Skeletal muscle satellite cell (primary cell): ENCODE data around the gene SYT15.
"Not testable (repeated sequence)": the region's sequence is repeated elsewhere in the genome, so short reads cannot be mapped to it uniquely, and the experiment has no call there.

Source experiments
- H3K27me3 ChIP-seq: 2 replicates; pipeline ENCODE4 v1.7.0; 2013; ENCODE audit warnings: low read length; ENCODE audit not compliant: control insufficient read depth, insufficient read depth
- H3K36me3 ChIP-seq: 2 replicates; pipeline ENCODE4 v1.7.0; 2013; ENCODE audit warnings: mild to moderate bottlenecking, control low read depth, low read length; ENCODE audit not compliant: insufficient read depth
- H3K4me1 ChIP-seq: 2 replicates; pipeline ENCODE4 v1.7.0; 2013; ENCODE audit warnings: low read length; ENCODE audit not compliant: control insufficient read depth, insufficient read depth
- H3K4me2 ChIP-seq: 2 replicates; pipeline ENCODE4 v1.7.0; 2013; ENCODE audit warnings: mild to moderate bottlenecking, low read length
- H3K4me3 ChIP-seq: 2 replicates; pipeline ENCODE4 v1.7.0; 2013; ENCODE audit warnings: low read length
- H3K9ac ChIP-seq: 2 replicates; pipeline ENCODE4 v1.7.0; 2013; ENCODE audit warnings: mild to moderate bottlenecking, low read depth, low read length, moderate library complexity
- H3K9me3 ChIP-seq: replicated peaks from 2 replicates; pipeline ENCODE4 v1.7.0; 2013; ENCODE audit warnings: mild to moderate bottlenecking, control low read depth, low read length

SYT15 gene

DNA sequence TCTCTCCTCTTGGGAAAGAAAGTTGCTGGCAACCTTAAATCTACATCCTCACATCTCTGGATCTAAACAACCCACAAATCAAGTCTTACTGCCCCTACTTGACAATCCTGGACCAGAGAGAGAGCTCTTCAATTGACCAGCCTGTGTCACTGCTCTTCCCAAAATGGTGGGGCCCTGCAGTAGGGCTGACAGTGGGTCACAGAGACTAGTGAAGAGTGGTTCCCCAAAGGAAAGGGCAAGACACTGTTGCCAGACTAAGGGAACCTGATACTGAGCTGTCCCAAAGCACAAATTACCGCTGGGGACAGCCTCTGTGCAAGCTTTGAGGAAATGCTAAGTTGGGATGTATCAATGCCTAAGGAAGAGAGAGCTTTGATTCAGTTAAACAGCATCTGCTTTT, 18.0 kb upstream of the SYT15 start:
- Histone ChIP-seq H3K27me3 (peaks cover 43% of the 10 kb centered on the region), H3K9ac (no peak overlapping the region), H3K9me3 (no peaks in the 10 kb centered on the region), H3K36me3 (no peaks in the 10 kb centered on the region), H3K4me1 (no peaks in the 10 kb centered on the region), H3K4me2 (no peak overlapping the region), H3K4me3 (no peak overlapping the region)

DNA sequence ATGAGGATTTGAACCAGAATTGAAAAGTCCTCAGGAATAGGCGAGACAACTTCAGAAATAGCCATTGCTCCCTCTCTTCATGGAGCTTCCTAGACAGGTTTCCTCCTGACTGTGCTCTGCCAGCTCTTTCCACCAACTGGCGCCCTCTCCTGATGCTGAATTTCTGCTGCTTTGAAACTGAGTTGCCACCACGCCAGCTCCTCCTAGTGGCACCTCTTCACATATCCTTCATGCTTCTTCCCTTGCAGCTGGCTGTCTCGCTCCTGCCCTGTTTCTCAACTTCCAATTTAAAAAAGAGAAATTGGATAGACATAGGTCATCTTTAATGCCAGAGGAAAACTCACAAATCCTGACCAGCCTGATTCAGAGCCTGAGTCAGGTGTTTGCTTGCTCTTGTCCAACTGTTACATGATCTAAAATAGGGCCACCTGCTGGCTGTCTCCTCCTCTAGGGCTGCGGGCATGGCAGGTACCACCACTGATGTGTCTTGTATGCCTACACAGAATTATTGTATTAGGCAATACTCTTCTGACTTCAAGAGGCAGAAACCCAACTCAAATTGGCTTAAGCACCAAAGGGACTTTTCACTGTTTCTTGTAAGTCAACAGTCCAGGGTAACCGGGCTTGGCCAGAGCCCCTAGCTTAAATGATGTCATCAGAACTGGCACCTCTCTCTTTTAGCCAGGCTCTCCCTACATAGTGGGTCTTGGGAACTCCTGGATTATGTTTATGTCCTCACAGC, 13.2 kb upstream of the SYT15 start:
- not testable (repeated sequence) for H3K4me3 ChIP-seq, H3K4me1 ChIP-seq, H3K4me2 ChIP-seq, H3K27me3 ChIP-seq, H3K36me3 ChIP-seq, H3K9me3 ChIP-seq, H3K9ac ChIP-seq

DNA sequence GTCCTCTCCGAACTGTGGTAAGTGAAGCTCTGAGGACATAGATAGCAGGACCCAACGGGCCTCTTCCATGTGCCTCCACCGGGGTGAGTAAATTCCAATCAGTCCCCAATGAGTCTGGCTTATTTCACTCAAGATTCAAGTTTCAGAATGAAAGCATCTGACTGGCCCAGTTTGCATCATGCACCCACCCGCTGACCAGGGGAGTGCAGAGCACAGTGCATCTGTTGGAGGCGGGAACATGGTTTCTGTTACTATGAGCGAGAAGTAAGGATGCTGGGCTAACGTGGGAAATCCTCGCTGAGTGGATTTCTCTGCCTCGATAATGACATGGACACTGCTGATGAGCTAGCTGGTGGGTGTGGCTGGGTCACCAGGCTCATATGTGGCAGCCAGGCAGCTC, 11.8 kb upstream of the SYT15 start:
- H3K9ac ChIP-seq, H3K4me3 ChIP-seq, H3K9me3 ChIP-seq, H3K36me3 ChIP-seq, H3K4me2 ChIP-seq, H3K27me3 ChIP-seq, H3K4me1 ChIP-seq: not testable (repeated sequence)

DNA sequence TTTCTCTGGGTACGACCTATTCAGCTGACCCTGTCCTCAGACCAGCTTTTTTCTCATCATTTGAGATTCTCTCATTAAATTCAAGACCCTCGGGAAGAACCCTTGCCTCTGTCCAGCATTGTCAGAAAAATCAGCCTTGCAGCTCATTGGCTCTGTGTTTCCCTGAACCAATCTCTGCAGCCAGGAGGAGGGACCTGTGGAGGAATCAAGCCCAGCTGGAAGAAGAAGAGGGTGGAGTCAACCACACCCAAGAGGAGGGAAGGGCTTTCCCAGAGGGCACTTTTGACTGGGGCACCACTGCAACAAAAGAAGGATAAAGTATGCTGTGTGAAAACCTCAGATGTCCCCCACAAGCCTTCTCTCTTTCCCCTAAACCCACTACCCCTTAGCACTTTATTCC, 8.3 kb upstream of the SYT15 start:
- not testable (repeated sequence) for H3K27me3 ChIP-seq, H3K4me2 ChIP-seq, H3K4me1 ChIP-seq, H3K9ac ChIP-seq, H3K9me3 ChIP-seq, H3K36me3 ChIP-seq, H3K4me3 ChIP-seq

DNA sequence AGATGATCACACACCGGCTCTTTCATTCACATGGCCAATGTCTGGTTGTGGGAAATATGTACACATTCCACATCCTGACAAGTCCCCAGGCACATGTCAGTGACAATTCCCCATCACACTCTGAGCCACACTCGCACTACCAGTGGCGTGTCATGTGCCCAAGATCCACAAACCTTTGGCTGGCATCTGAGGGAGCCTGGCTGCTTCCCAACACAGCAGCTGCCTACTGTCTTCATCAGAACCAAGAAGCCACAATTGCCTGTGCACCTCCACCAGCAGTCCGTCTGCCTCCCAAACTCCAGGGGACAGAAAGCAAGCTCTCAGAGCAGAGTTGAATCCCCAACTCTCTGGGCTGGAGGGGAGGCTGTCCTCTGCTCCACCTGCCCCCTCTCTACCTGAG, 6.2 kb upstream of the SYT15 start:
- H3K36me3 ChIP-seq, H3K4me1 ChIP-seq, H3K27me3 ChIP-seq, H3K4me2 ChIP-seq, H3K4me3 ChIP-seq, H3K9me3 ChIP-seq, H3K9ac ChIP-seq: not testable (repeated sequence)

DNA sequence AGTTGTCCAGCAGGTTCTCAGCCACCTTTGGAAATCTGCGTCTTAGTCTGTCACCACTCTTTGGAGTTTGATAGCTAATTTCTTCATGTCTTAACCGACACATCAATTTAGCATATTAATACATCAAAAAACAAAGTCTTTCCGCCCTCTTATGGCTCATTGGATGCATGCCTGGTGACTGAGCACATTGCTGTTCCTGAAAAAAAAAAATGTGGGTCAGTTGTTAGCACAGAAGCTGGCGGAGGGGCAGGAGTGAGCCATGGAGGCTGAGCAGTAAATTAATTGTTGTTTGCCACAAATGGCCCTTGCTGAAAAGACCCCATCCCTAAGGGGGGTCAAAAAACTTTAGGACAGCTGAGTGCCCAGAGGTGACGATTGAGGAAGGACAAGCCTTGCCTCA, 5.6 kb upstream of the SYT15 start:
- H3K9me3 ChIP-seq, H3K4me3 ChIP-seq, H3K4me2 ChIP-seq, H3K36me3 ChIP-seq, H3K27me3 ChIP-seq, H3K4me1 ChIP-seq, H3K9ac ChIP-seq: not testable (repeated sequence)

DNA sequence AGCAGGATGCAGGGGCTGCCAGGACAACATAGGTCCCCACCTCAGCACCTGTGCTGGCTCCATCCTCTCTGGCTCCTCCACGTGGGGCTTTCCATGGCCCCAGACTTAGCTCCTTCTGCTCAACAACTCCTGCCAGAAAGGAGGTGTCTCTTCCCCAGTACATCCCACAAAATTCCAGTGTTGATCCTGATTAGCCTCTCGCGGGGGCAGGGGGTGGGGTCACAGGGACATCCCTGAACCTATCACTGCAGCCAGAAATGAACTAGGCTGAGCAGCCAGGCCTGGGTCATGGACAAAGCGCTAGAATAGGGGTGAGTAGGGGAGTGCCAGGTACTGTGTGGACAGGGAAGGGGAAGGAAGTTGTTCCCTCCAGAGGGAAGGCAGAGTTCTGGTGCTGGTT, 5.0 kb upstream of the SYT15 start:
- not testable (repeated sequence) for H3K36me3 ChIP-seq, H3K27me3 ChIP-seq, H3K4me2 ChIP-seq, H3K4me1 ChIP-seq, H3K4me3 ChIP-seq, H3K9me3 ChIP-seq, H3K9ac ChIP-seq

DNA sequence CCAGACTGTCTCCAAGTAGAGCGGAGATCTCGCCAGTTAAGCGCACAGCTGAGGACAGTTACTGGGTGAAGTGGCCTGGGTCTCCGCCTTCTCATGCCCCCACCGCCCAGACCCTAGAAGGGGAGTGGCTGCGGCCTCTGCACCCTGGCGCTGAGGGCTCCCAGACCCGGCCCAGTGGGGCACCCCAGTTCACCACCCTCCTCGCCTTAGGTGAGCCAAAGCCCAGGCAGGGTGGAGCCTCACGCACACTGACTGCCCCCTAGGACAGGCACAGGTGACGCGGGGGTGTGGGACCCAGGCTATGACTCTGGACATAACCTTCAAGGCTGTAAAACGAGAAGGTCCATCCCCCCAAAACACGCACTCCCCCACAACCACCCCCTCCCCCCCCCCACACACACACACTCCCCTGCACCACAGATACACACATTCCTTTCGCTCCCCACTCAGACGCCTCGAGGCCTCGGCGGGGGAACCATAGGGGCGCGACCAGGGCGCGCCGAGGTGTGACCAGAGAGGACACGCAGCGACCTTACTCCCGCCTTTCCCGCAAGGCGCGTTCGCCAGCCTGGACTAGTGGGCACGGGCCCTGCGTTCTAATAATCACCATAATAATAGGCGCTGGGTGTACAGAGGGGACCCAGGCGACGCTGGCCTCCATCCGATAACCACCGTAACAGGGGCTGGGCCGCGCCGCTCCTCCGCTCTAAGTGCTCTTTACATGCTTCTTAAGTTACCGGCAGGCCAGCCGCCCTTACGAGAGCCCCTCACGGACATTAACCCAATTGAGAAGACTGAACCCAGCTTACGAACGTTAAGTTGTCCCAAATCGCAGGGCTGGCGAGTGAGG, 1.1 kb upstream of the SYT15 start:
- not testable (repeated sequence) for H3K4me2 ChIP-seq, H3K9ac ChIP-seq, H3K4me3 ChIP-seq, H3K36me3 ChIP-seq, H3K9me3 ChIP-seq, H3K4me1 ChIP-seq, H3K27me3 ChIP-seq

DNA sequence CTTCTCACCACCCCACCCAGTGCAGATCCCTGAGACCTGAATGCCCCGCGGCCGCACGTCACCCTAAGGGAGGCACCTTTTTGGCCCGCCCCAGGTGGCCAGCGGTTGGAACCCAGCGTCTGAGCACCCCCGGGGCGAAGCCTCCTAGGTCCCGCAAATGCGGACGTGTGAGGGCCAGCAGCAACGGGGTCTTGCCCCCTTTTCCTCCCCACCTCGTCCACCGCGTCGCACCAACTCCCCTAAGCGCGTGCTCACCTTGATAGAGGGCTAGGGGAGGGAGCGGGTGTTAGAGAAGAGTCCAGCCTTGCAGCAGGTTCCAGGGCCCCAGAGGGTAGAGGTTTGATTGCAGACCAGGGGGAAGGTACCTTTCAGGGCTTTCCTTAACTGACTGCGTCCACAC, 450 bp downstream of the SYT15 start:
- H3K4me1 ChIP-seq, H3K9me3 ChIP-seq, H3K4me3 ChIP-seq, H3K27me3 ChIP-seq, H3K4me2 ChIP-seq, H3K36me3 ChIP-seq, H3K9ac ChIP-seq: not testable (repeated sequence)

DNA sequence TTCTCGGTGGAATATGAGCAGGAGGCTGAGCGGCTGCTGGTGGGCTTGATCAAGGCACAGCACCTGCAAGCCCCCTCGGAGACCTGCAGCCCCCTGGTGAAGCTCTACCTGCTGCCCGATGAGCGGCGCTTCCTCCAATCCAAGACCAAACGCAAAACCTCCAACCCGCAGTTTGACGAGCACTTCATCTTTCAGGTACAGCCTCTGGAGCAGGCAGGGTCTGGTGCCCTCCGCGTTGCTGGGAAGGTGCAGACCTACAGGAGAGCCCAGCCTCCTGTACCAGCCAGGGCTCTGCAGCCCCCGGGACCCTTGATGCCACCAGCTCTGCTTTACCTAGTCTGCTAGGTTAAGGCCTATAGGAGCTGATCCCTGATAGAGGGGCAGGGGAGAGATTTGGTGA, 3.1 kb downstream of the SYT15 start:
- H3K27me3 ChIP-seq, H3K4me2 ChIP-seq, H3K4me3 ChIP-seq, H3K36me3 ChIP-seq, H3K9ac ChIP-seq, H3K4me1 ChIP-seq, H3K9me3 ChIP-seq: not testable (repeated sequence)

DNA sequence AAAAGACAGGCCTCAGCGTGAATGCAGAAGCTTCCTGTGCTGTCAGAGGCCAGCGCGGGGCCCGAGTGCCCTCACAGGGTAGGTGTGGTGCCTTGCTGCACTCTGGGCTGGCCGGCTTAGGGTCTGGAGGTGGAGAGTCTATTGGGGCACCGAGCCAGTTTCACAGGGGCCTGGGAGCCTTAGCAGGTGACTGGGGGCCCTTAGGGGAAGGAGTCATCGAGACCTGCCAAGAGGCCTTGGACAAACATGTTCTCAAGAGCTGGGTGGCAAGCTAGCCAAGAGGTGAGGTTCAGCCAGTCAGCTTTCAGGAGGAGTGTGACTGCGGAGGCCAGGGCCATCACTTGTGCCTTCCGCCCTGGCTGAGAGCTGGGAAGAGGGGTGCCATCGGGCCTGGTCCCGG, 3.6 kb downstream of the SYT15 start:
- H3K9ac ChIP-seq, H3K27me3 ChIP-seq, H3K4me2 ChIP-seq, H3K4me1 ChIP-seq, H3K4me3 ChIP-seq, H3K36me3 ChIP-seq, H3K9me3 ChIP-seq: not testable (repeated sequence)

DNA sequence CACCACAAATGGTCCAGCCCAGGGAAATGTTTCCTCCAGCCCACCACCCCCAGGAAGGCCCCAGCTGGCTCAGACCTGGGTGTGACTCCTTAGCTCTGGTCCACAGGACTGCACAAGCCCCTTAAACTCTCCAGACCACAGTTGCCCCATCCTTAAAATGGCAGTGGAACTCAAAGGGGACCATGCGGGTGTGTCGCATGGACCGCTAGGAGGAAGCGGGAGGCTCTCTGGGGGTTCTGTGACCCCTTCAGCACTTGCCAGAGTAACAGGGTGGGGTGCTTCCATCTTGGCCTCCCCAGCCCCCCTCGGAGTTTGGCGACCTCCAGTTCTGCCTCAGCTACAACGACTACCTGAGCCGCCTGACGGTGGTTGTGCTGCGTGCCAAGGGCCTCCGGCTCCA, 5.3 kb downstream of the SYT15 start:
- H3K9me3 ChIP-seq, H3K4me3 ChIP-seq, H3K27me3 ChIP-seq, H3K9ac ChIP-seq, H3K36me3 ChIP-seq, H3K4me2 ChIP-seq, H3K4me1 ChIP-seq: not testable (repeated sequence)
